Measurements from ENCODE around the gene RASL11B. TPM values are rescaled to one million over a fixed set of nuclear protein-coding genes. Genes with fewer than 3 reads are reported as not detected.
A peak's percentile ranks its signal among the peaks of the same experiment; 100 is the strongest.

RASL11B gene
- total and polyA plus RNA-seq, 2 donors (not counting 3 experiments of a cell fraction or from before 2014, with no cell fraction given), result 0.83 TPM; not detected in 1

GRCh38 chr4:52840531-52841370, 21.4 kb upstream of the RASL11B start:
- intact Hi-C loops (cut with micrococcal nuclease) (no loop called here), dilution Hi-C loops (cut with MboI; ENCODE audit: extremely low pct_ligation_motif_present, low sequenced_read_pairs) (no loop called here)
- TF ChIP-seq JUN (IDR thresholded peaks at IDR 0.05; ENCODE audit: borderline replicate concordance, insufficient read depth, insufficient read length, low read depth) (no peak), MYC (IDR thresholded peaks at IDR 0.05; ENCODE audit: low read depth, low read length) (no peak), GATA2 (IDR thresholded peaks at IDR 0.05; ENCODE audit: insufficient read depth, insufficient read length, low read depth, low read length) (no peak), POLR2A (IDR thresholded peaks at IDR 0.05; ENCODE audit: low read depth, low read length) (no peak)
- no TSS peak for BruUV-seq (replicated peaks)
- peaks cover 2 to 25% of the 10 kb centered on the region in 2 experiments for H3K27me3 ChIP-seq (ENCODE audit: control insufficient read depth in 2 of 2, insufficient read depth in 2 of 2, low read length in 2 of 2)
- H3K4me3 ChIP-seq (replicated peaks in 1 of 3; ENCODE audit: insufficient read depth in 1 of 3, low read depth in 1 of 3, low read length in 3 of 3), result no peak overlapping the region
- no peak overlapping the region for H2AFZ ChIP-seq (ENCODE audit: low read depth, low read length)
- no peaks in the 10 kb centered on the region for H3K9me1 ChIP-seq (replicated peaks; ENCODE audit: control insufficient read depth, extremely low read depth, insufficient read depth, low read length)
- no peak for FAIRE-seq
- H3K36me3 ChIP-seq (ENCODE audit: control insufficient read depth in 2 of 2, extremely low read depth in 1 of 2, insufficient read depth in 2 of 2, low read length in 2 of 2), result no peaks in the 10 kb centered on the region
- no peaks in the 10 kb centered on the region for H3K79me2 ChIP-seq (ENCODE audit: control insufficient read depth, insufficient read depth, low read length)
- no peak overlapping the region for H3K27ac ChIP-seq (ENCODE audit: insufficient read depth, low read depth, low read length)
- DNase-seq (ENCODE audit: low read depth, low spot score), result no peak
- CTCF ChIA-PET, result interaction anchor here (1.4 kb wide), 1 partner anchor 1393 kb away, joined by 5 read pairs; no protein-coding TSS in a partner anchor
- H3K9ac ChIP-seq (replicated peaks; ENCODE audit: extremely low read depth, insufficient read depth, low read length), result no peak overlapping the region
- no peaks in the 10 kb centered on the region for H3K9me3 ChIP-seq (replicated peaks; ENCODE audit: control insufficient read depth, insufficient read depth, low read length)
- H3K4me1 ChIP-seq (ENCODE audit: control insufficient read depth, extremely low read depth, insufficient read depth, low read length), result no peaks in the 10 kb centered on the region
- no peak overlapping the region for H3K4me2 ChIP-seq (ENCODE audit: insufficient read depth, low read length)
- POLR2A ChIA-PET, result no interaction called here
- no peaks in the 10 kb centered on the region for H4K20me1 ChIP-seq (replicated peaks; ENCODE audit: control insufficient read depth, extremely low read depth, insufficient read depth, low read length)

GRCh38 chr4:52841682-52842456, 20.2 kb upstream of the RASL11B start:
- CTCF ChIA-PET, result no interaction called here
- TF ChIP-seq CTCF (IDR thresholded peaks at IDR 0.05; ENCODE audit: extremely low read depth in 1 of 2, insufficient read depth in 1 of 2, low read depth in 1 of 2, low read length in 2 of 2) (no peak), POLR2AphosphoS5 (IDR thresholded peaks at IDR 0.05; ENCODE audit: insufficient read depth, low read depth, low read length) (no peak), MAX (IDR thresholded peaks at IDR 0.05; ENCODE audit: insufficient read depth, insufficient read length) (no peak)
- H3K4me2 ChIP-seq (ENCODE audit: insufficient read depth, low read length), result no peak overlapping the region
- DNase-seq (ENCODE audit: low read depth, low spot score) (peak; percentile 3), FAIRE-seq (no peak)
- no peaks in the 10 kb centered on the region for H4K20me1 ChIP-seq (replicated peaks; ENCODE audit: control insufficient read depth, extremely low read depth, insufficient read depth, low read length)
- H3K27me3 ChIP-seq (ENCODE audit: control insufficient read depth in 2 of 2, insufficient read depth in 2 of 2, low read length in 2 of 2), result peaks cover 0 to 25% of the 10 kb centered on the region in 2 experiments
- H3K9me1 ChIP-seq (replicated peaks; ENCODE audit: control insufficient read depth, extremely low read depth, insufficient read depth, low read length), result no peaks in the 10 kb centered on the region
- POLR2A ChIA-PET, result no interaction called here
- intact Hi-C loops (cut with micrococcal nuclease) (no loop called here), dilution Hi-C loops (cut with MboI; ENCODE audit: extremely low pct_ligation_motif_present, low sequenced_read_pairs) (no loop called here)
- H3K4me3 ChIP-seq (replicated peaks in 1 of 3; ENCODE audit: insufficient read depth in 1 of 3, low read depth in 1 of 3, low read length in 3 of 3), result no peak overlapping the region
- H3K27ac ChIP-seq (ENCODE audit: insufficient read depth, low read depth, low read length), result no peak overlapping the region
- H2AFZ ChIP-seq (ENCODE audit: low read depth, low read length), result no peak overlapping the region
- H3K36me3 ChIP-seq (ENCODE audit: control insufficient read depth in 2 of 2, extremely low read depth in 1 of 2, insufficient read depth in 2 of 2, low read length in 2 of 2), result no peaks in the 10 kb centered on the region
- no peaks in the 10 kb centered on the region for H3K79me2 ChIP-seq (ENCODE audit: control insufficient read depth, insufficient read depth, low read length)
- H3K9ac ChIP-seq (replicated peaks; ENCODE audit: extremely low read depth, insufficient read depth, low read length), result no peak overlapping the region
- no TSS peak for BruUV-seq (replicated peaks)
- H3K9me3 ChIP-seq (replicated peaks; ENCODE audit: control insufficient read depth, insufficient read depth, low read length), result no peaks in the 10 kb centered on the region
- no peaks in the 10 kb centered on the region for H3K4me1 ChIP-seq (ENCODE audit: control insufficient read depth, extremely low read depth, insufficient read depth, low read length)
